HG03280 (cell line): ENCODE results near the gene CSF1.
"Not testable (repeated sequence)": the region's sequence is repeated elsewhere in the genome, so short reads cannot be mapped to it uniquely, and the experiment has no call there.

ENCODE experiments used
- ATAC-seq: cut with Tn5 transposase; IDR thresholded peaks from one replicate; pipeline ENCODE4 v1.9.1; 2021; ENCODE audit warnings: mild to moderate bottlenecking, moderate library complexity; ENCODE audit not compliant: unreplicated experiment

Gene CSF1

DNA sequence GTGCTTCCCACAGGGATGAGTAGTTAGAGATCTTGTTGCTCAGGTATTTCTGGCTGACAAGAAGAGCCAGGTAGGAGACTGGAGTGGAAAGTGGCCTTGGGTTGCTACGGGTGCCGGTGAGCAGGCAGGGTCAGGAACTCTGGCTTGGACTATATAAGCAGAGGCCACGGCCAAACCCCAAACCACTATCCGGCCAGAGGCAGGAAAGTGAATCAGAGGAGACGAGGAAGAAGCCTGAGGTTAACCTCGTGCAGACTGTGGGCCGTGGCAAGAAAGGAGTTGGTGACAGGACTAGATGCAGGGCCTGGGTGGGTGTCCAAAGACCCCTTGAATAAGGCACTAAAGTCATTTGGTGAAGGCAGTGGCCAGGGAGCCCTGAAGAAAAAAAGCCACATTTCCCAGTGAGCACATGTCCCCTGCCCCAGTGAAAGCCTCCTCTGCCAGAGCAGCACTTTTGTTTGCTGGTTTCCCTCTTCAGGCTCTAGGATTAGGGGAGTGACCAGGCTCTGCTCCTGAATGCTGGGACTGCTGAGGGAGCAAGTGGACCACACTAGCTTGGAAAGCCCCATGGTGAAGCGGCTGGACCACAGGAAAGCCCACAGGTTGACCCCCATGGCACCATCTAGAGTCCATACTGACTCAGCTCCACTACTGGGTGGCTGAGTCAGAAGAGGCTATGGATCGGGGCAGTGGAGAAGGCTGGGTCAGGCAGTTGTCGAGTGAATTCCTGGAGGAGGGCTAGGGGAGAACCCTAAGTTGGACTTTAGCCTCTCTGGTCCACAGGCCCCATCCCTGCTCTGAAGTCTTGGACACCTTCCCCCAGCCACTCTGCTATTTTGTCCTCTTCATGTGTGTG, 23.4 kb downstream of the CSF1 start:
- no peak for ATAC-seq

DNA sequence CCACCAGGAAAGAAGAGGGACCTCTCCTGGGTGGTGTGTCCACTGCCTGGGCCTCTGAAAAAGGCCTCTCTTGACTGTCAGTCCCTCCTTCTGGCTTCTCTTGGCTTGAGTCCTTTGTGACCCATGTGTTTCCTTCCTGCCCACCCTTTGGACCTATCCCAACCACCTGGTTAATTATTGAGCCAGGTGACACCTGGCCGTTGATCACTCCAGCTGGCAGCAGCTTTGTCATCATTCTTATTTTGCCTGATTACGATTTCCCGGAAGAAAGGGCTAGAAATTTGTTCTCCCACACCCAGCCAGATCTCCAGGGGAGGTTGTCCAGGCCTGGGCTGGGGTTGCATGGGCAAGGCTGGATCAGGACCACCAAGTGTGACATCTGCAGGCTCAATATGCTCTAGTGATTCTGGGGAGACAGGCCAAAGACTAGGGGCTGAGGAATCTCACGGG, 24.8 kb downstream of the CSF1 start:
- ATAC-seq: no peak

DNA sequence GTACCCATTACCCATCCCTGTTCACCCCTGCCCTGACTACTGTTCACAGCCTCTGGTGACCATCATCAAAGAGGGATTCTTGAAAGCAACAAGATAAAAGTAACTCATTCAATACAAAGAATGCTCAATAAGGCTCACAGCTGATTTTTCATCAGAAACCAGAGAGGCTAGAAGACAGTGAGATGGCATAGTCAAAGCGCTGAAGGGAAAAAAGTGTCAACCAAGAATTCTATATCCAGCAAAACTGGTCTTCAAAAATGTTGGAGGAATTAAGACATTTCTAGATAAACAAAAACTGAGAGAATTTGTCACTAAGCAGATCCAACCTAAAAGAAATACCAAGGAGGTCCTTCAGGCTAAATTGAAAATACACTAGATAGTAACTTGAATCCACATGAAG, 27.1 kb downstream of the CSF1 start:
- no peak for ATAC-seq

DNA sequence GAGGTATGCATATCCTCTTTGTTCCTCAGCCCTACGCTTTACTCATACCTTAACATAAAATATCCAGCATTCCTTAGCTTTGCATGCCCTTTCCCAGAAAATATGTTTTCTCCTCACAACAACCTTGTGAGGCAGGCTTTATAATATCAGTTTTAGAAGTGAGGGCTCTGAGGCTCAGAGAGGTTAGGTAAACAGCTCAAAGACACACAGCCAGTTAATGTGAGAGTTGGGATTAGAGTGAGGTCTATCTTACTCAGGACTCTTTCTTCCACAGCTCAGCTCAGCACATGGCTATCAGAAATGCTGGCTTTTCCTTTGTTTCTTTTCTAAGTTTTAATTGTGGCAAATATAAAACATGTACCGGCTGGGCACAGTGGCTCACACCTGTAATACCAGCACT, 27.9 kb downstream of the CSF1 start:
- no peak for ATAC-seq

DNA sequence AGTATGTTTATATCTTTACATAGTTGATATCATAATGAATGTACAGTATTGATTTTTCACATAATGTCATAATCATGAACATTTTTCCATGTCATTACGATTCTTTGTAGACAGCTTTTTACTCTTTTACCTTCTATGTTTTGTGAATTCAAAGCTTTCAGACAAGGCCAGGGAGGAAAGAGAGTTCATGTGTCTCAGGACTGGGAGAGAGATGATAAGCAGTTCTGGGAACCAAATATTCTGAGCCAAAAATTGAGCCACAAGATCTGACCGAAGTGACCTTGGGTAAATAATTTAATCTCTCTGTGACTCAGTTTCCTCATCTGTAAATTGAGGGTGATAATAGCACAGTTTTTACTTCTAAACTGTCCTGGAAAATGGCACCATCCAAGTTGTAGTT, 31.8 kb downstream of the CSF1 start:
- ATAC-seq: no peak

DNA sequence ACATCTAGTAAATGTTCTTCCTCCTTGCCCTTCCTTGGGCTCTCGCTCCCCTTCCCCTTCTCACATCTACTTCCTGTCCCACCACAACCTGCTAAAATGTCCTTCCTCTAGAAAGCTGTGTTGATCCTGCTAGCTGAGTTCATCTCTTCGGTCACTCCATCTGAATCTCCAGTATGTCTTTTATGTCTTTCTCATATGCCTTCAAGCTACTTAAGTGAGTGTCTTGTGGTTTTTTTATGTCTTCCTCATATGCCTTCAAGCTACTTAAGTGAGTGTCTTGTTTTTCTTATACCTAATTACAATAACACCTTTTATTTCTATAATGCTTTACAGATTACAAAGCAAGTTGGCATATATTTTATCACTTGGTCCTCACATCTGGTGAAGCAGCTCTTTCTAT, 33.9 kb downstream of the CSF1 start:
- no peak for ATAC-seq

DNA sequence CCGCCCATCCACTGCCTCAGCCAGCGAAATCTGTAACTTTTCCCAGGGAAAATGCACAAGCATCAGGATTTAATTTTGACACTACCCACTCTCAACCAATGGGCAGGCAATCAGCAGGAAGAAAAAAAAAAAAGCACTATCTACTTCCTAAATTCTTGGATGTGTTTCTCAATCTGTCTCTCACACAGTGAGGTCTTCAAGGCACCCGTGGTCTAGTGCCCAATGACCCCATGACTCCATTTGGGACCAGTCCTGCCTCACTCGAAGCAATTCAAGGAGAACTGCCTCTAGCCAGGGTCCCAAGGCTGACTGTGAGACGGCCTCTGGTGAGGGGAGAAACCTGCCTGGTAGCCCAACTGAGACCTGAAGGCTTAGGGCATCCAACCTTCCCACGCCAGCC, 35.9 kb downstream of the CSF1 start:
- ATAC-seq: no peak

DNA sequence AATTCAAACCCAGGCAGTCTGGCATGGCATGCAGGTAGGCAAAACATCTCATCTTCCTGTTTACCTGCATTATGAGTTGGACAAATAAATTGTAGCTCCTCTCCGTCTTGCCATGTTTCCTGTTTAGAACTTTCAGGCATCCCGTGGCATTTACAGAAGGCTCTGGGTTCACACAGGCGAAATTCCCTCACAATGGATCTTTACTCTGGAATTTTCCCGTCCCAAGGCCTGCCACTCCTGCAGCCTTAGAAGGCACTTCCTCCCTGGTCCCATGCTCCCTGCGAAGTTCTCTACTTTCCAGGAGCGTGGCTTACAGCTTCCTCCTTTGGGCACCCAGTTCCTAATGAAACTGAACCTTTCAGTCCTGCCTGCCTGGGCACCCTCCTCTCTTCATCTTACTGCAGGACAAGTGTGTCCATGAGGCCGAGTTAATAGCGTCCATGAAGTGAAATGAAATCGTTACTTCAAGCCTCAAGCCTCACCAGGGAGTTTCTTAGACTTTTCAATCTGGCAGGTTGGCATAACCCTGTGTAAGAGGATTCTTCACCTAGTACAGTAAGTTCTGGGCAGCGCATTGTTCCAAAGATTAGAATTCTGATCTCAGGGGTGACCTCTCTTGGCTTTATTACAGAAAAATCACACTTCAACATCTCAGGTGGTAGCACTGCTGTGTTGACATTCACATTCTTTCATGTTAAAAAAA, 37.1 kb downstream of the CSF1 start:
- ATAC-seq: no peak

DNA sequence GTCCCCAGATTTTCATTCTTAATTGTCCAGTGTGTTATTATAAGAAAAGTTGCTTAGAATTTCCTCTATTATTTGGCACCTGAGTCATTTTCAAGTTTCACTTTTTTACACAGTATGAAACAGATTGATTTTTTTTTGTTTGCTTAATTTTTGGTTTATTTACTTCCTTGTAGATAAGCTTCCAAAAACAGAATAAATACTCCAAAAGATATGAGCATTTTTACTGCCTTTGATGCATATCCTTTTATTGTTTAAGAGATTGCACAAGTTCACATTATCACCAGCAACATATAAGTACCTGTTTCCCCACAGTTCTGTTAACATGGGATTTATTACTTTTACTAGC, 37.6 kb downstream of the CSF1 start:
- no peak for ATAC-seq

DNA sequence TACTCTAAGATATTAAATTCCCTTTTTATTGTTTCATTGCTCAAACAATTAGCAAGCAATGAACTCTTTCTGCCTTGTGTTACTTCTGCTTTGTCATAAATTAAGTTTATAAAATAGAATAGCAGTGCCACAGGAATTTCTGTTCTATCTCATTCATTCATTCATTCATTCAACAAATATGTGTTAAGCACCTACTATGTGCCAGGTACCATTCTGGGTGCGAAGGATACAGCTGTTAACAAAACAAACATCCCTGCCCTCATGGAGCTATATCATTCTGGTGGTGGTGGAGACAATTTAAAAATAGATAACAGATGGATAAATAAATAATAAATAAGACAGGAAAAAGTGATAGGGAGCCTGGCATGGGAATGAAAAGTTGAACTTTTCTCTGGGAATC, 39.4 kb downstream of the CSF1 start:
- ATAC-seq: no peak

DNA sequence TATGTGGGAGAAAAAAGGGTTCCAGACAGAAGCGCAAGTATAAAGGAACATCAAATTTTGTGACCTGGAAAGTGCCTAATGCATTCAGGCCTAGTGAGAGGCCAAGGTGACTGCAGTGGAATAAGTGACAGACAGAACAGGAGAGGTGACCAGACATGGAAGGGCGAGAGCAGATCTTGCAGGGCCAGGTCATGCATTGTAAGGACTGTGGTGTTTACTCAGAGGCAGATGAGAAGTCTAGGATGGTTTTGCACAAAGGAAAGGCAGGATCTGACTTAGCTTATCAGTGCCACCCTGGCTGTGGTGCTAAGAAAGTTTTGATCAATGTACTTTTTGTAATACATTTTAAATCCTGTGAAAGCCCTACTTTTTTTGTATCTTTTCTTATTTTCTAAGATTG, 39.9 kb downstream of the CSF1 start:
- no peak for ATAC-seq

DNA sequence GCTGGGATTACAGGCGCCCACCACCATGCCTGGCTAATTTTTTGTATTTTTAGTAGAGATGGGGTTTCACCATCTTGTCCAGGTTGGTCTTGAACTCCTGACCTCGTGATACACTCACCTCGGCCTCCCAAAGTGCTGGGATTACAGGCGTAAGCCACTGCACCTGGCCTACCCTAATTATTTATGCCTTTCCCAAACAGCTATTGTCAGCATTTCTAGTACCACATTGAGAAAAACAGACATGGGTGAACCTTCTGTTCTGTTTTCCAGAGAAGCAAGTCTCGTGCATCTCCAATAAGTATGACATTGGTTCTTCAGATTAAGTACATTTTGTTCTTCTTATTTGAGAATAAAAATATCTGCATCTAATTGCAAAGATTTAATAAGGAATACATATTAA, 40.9 kb downstream of the CSF1 start:
- ATAC-seq: not testable (repeated sequence)

DNA sequence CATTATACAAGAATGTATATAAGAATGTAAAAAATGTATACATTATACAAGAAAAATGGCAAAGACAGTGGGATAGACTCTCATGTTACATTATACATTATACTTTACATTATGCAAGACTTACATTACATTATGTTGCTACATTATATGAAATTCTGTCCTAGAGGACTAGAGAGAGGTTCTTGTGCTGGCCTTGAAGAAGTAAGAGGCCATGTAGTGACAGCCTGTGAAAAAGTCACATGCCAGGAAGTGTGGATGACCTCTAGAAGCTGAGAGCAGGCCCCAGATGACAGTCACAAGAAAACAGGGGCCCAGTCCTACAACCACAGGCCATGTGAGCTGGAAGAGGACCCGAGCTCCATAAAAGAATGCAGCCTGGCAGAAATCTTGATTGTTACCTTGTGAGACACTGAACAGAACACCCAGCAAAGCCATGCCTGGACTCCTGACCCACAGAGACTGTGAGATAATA, 43.4 kb downstream of the CSF1 start:
- no peak for ATAC-seq

DNA sequence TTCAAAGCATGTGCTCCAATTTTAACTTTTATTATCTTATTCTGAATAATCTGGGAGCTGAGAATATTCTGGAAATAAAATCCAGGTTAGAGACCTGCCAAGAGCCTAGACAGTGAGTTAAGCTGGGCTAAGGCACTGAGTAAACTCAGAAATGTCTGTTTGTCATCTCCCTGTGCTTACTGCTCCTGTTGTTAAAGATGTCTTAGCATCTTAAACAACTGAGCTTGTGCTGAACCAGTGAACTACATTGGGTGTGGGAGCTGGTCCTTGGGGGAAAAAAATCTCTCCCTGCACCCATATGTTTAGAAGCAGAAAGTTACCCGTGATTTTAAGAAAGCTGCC, 49.0 kb downstream of the CSF1 start:
- ATAC-seq: no peak

DNA sequence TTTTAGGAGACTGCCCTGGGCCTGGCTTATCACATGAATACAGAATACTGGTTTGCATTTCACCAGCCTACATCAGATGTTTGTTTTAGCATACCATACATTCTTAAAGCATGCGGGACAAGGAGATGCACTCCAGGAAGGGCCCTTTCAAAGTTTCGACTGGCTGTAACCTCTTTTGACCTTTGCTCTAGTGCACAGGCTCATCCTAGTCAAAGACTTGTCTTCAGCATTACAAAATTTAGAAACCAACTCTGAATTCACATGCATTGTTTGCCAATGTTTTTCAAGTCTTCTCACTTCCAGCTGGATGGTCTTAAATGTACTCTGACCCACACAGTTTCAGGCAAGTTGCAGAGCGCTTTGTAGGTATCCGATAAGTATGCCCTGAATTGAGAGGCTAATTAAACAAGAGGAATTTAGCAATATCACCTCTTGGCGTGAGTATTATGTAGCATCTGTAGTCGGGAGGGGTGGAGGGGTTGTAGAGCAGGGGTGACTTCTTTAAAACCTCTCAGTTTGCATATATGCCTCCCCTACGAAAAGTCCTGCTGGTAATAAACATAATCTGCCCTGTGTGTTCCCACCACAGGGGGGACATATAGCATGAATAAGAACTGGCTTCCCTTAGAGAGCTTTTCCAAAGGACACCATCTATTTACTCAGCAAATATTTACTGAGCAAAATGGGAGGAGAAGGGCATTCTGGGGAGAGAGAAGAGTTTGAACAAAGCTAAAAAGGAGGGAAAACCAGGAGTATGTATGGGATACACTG, 49.5 kb downstream of the CSF1 start:
- ATAC-seq: no peak

DNA sequence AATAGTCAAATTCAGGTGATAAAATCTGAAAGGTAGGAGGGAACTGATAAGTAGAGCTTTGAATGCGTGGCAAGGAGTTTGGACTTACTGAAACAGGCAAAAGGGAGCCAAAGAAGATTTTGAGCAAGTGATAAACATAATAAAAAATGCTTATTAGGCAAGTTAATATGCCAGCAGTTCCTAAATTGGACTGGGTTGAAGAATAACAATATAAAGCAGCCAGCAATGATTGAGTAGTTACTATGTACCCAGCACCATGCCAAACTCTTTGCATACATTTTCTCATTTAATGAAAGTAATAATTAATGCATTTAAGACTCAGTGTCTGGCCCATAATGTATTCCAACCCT, 50.1 kb downstream of the CSF1 start:
- ATAC-seq: no peak

DNA sequence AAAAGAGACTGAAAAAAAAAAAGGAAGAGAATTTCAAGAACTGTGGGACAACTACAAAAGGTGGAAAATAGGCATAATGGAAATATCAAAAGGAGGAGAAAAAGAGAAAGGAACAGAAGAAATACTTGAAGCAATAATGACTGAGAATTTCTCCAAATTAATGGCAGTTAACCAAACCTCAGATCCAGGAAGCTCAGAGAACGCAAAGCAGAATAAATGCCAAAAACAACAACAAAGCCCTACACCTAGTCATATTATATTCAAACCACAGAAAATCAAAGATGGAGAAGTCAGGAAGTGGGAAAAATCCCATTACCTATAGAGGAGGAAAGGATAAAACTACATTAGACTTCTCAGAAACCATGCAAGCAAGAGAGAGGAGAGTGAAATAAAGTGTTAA, 53.2 kb downstream of the CSF1 start:
- no peak for ATAC-seq

DNA sequence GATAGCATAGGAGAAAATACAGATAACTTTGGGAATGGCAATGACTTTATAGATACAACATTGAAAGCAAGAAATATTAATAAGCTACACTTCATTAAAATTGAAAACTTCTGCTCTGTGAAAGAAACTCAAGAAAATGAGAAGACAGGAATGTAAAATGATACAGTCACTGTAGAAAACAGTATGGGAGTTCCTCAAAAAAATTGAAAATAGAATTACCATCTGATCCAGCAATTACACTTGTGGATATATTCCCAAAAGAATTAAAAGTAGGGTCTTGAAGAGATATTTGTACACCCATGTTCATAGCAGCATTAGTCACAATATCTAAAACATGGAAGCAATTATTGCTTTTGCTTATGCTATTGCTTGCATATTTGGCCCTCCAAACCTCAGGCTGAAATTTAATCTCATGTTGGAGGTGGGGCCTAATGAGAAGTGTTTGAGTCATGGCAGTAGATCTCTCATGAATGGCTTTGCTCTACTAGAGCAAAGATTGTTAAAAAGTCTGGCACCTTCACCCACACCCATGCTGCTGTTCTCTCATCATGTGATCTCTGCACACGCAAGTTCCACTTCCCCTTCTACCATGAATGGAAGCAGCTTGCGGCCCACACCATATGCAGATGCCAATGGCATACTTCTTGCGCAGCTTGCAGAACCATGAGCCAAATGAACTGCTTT, 58.6 kb downstream of the CSF1 start:
- no peak for ATAC-seq

DNA sequence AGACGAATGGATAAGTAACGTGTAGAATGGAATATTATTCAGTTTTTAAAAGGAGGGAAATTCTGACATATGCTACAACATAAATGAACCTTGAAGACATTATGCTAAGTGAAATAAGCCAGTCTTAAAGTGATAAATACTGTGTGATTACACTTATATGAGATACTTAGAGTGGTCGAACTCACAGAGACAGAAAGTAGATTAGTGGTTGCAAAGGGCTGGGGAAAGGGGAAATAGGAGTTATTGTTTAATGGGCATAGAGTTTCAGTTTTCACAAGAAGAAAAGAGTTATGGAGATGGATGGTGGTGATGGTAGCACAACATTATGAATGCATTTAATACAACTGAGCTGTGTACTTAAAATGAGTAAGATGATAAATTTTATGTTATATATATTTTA, 59.3 kb downstream of the CSF1 start:
- ATAC-seq: no peak

DNA sequence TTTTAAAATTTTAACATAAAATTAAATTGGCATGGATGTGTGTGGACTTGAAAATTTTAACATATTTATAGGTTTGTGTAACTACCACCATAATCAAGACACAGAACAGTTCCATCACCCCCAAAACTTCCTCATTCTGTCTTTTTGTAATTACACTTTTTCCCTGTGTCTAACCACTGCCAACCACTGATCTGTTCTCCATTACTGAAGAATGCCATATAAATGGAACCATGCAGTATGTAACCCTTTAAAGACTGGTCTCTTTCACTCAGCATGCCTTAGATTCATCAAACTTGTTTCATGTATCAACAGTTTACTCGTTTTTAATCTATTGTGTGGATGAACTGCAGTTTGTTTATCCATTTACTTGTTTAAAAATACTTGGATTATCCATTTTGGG, 60.9 kb downstream of the CSF1 start:
- ATAC-seq: no peak

DNA sequence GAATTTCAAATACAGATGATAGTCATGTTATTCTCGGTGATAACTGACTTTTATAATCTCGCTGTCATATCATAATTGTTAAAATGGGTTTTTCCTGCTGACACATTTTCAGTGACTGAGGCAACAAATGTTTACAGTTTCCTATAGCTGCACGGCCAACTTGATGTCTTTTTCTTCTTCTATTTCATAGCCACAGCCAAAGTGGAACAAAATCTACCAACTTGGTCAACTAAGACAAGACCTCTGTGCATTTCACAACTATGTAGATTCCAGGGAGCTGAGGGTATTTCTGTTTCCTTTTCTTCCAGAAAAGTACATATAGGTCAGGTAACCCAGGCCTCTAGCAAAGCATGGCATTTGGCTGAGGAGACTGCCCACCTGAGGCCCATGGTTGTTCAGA, 63.5 kb downstream of the CSF1 start:
- ATAC-seq: no peak
